HCEC 1CT (cell line): ENCODE results near the gene TMEM30A.

Experiments used
- DNase-seq: peaks from one replicate; pipeline ENCODE4 v3.0.0-alpha.2; 2017

Gene TMEM30A

DNA sequence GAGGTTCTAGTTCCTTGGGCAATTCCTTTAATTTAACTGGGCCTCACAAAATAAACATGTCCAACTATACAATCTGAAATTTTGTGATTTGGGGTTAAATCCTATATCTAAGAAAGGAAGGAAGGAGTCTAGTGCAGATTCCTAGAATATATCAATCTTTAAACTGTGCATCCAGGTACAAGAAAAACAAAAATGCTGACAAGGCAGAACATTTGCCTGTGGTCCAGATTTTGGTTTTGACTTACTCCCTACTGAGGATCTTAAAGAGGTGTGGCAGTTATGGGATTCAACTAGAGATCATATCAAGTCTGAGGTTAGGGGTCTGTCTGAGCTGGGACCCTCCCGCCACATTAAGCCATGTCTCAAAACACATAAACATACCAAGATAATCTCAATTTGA lies 23.3 kb downstream of the TMEM30A start:
- DNase-seq: no peak

DNA sequence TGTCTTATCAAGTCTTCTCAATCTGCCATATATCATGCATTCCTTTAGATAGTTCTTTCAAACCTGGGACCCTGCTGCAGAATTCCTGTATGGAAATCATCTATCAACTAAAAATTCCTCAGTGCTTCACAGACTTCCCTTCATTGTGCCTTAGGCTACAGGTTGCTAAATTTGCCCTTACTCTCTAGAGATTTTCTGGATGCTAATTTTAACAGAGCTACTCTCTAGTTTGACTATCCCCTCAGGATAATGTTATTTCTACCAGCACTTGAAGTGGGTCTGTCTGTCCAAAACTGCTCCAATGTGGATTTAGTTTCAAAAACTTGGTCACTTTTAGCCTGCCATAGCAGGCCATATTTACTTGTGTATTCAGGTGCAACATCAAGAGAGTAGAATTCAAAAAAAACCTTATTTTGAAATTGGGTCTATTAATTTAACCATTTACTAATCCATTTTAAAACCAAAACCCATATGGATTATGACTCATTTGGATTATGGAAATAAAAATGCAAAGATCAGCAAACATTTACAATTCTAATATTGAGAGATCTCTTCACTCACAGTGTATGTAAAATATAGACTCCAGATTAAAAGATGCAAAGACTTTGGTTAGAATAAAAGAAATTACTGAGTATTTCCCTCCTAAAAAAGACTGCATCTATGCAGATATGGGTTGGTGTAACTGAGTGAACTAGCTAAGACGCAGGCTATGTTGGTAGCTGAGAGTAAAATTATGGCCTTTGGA lies 27.1 kb downstream of the TMEM30A start:
- no peak for DNase-seq

DNA sequence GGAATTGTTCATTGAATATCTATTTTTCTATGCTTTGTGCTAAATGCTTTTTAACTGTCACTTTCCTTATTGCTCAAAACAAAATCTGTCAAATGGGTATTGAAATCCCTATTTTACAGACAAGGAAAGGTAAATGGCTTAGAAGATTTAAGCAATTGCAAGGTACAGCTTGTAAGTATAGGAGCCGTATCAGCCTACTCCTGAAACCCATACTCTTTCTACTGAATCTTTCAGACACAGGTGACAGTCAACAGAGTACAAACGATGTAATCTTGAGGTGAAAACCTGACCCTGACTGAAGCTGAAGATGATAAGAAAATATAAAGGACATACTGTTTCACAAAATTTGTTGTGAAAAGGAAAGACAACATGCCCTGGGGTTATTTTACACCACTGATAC lies 34.0 kb downstream of the TMEM30A start:
- DNase-seq: no peak

DNA sequence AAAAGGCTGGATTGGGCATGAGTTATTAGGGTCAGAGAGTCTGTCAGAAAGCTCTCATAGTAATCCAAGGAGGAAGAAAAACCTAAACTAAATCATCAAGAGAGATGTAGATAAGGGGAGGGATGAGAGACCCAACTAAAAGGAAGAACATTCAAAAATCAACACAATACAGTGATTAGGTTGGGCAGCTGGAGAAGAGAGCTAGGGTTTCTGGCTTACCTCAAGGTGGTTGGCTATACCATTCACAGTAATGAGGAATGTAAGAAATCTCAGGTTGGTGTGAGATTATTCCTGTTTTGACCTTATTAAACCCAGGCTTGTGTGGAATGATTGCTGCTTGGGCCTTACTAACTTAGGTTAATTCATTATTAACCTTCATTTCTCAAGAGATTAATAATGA lies 34.8 kb downstream of the TMEM30A start:
- DNase-seq: no peak

DNA sequence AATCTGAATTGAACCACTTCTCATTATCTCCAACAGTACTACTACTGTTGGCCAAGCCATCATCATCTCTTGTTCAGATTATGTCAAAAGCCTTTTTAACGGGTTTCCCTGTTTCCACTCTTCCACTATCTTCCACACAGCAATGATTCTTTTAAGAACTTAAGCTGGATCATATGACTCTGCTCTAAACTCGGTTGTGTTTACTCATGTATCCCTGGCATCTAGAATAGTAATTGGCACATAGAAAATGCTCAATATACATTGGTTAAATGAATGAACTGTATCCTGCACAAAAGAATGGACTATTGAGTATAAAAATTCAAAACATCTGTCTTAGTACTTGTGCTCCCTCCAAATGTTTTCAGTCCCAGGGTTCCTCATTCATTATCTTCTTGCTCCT lies 38.2 kb downstream of the TMEM30A start:
- DNase-seq: no peak

DNA sequence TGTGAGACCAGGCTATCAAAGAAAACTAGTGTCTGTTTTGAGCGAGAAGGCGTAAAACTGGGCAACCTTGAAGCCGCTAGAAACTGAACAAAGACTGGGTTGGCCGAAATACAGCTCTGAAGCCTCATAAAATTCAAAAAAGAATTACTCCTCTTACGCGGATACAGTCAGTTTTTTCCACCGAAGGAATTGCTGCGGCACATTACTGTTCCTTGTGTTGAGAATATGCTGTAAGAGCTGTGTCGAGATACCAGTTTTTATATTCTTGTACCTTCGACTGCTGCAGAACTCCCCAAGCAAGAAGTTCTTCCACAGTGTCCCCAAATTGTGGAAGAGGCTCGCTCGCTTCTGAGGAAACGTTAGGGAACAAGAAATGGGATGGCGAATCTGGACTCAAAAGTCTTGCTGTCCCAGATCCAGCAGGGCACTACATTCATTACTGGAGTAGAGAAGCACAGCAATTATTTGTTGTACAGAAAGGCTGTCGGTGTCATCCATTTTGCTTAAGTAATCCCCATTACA lies 40.5 kb downstream of the TMEM30A start:
- peak; percentile 9 for DNase-seq

DNA sequence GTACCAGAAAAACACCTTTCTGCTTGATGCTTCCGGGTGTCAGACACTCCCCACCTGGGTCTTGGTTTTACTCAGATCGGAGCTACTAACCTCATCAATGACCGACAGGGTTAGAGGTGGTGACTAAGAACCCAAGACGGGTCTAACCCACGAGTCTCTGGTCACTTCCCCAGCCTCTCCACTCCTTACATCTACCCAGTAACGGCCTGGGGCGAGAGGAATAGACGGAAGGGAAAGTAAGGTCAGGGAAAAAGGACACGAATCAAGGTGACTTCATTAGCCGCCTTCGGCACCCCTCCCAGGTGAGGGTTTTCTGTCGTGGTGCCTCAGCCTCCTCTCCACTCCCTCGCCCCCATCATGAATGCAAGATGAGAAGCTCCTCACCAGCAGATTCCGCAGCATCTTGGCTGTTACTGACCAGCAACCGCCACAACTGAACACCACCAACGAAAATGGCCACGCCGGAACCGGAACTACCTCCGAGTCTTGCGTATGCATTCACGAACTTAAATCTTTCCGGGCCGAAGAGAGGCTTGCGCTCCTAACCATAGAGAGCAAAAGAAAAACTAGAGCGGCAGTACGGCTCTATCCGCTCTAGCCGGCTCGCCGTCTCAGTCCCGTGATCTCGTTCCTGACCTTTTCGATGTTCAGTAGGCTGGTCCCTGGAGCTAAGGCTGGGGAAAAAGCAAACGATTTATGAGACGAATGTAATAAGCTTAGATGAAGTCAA lies 41.1 kb downstream of the TMEM30A start, which contains the start of gene COX7A2:
TSS of gene COX7A2 (minus strand) at position 469 of the 730 bp plus-strand sequence. CDS start at position 402, 67 bp downstream.
- peak; percentile 99 for DNase-seq

DNA sequence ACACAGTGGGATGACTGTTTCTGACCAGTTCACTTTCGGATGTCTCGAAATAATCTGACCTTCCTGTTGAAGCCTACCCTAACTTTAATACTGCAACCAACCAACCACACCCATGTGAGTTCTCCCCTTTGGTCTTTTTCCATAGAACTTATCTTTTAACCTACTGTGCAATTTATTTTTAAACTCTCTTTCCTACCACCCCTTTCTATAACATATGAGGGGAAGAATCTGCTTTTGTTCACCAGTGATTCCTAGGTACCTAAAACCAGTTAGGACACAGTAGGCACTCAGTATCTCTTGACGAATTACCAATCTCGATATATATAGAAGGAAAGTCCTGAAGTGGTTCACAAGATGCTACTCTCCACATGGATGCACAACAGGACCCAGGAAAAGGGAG lies 48.0 kb downstream of the TMEM30A start:
- DNase-seq: no peak

DNA sequence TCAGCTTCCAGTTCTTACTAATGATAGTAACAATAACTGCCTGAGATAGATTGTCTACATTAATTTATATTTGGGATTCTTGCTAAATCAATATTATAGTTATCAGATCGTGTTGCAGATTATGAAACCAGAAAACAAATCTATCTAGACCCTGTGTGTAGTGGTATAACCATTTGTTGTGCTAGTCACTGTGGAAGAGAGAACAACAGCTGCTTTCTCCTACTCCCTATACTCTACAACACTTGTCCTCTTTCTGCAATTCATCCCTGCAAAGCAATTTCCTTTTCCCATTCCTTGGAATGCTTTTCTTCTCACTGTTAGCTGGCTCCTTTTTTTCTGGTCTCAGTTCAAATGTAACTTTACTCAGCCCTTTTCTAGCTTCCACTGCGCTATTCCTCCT lies 49.3 kb downstream of the TMEM30A start:
- no peak for DNase-seq

DNA sequence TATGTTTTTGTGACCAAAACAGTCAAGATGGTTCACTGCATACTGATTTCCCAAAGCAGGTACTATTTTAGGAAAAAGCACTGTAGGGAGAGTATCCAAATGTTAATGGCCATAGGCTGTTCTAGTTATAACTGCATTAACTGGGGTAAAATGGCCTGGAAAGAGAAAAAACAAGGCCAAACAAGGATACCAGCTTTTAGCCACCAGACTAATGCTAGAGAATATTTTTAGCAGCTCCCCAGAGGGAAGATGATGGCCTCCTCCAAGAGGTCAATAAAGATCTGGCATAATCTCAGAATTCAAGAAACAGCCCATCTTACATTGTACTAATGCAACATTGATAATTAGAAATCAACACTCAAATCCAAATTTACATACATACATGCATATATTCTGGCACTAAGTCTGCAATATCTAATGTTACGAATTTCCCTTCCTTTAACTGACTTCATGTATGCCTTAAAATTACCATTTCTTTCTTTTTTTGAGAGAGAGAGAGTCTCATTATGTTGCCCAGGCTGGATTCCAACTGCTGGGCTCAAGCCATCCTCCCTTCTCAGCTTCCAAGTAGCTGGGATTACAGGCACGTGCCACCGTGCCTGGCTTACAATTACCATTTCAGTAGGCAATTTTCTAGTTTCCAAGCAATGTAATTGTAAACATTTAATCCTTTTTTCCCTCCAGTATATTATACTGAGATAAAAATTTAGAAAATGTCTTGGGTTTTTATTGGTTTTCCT lies 50.3 kb downstream of the TMEM30A start:
- DNase-seq: no peak

DNA sequence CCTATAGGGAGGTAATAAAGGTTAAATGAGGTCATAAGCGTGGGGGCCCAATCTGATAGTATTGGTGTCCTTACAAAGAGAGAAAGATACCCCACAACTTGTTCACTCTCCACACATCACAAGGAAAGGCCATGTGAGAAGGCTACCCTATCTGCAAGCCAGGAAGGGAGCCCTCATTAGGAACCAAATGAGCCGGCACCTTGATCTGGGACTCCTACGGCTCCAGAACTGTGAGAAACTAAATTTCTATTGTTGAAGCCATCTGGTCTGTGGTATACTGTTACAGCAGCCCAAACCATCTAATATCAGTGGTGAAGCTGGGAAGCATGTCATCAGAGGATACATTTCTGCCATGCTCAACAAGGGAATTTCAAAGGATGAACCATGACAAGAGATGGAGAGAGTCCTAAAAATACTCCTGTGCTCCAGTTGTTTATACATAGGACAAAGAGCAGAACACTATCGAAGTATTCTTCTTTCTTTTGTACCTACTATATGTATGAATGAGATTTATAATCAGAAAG lies 51.4 kb downstream of the TMEM30A start:
- no peak for DNase-seq

DNA sequence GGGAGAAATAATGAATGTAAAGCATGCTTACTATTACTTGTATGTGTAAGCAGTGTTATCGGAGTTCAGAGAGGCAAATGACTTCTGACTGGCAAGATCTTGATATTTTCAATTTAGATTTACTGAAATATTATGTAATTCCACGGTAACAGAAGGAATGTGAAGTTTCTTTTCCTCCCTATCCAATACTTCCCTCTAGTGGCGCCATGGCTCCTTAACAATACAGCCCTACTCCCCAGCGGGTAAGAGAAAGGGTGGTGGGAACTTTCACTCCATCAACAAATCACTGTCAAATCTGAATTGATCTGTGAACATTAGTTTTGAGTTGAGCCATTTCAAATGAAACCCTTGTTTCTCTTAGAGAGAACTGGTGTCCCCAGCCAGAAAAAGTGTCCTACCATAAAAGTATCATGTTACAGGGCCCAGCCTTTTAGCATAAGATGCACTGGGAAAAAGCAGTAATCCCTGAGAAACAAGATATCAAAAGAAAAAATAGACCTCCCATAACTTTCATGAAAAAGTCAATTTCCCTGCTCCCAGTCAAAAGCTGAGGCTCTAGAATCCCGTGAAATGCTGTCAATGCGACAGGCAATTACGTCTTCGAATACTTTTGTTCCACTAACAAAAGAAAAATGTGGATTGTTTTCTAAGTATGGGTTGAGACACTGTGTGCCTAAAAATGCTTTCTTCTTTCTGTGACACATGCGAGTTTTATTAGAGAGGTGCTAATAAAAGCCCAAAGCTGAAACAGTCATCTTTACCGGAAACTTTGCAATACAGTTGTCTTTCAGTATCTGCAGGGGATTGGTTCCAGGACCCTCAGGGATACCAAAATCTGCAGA lies 53.9 kb downstream of the TMEM30A start:
- DNase-seq: peak; percentile 68

DNA sequence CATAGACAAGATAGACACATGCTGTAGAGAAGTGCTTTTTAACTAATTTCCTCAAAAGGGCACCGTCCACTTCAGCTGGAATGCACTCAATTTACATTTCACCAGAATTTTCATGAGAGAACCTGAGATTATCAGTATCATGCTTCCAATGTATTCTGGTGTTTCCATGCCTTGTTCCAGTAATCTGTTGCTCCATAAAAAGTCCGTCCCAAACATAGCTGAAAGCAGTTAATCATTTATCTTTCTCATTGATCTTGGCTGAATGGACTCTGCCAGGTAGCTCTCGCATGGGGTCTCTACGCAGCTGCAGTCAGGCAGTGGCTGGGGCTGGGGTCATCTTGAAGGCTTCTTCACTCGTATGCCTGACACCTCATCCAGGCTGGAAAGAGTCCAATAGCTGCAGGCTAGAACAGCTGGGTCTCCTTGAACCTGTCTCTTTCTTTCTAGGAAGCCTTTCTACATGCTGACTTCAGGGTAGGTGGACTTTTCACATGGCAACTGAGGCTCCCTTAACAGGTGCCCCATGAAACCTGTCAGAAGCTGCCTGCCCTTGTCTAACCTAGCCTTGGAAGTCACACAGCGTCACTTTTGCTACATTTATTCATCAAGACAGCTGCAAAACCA lies 60.2 kb downstream of the TMEM30A start:
- DNase-seq: no peak

DNA sequence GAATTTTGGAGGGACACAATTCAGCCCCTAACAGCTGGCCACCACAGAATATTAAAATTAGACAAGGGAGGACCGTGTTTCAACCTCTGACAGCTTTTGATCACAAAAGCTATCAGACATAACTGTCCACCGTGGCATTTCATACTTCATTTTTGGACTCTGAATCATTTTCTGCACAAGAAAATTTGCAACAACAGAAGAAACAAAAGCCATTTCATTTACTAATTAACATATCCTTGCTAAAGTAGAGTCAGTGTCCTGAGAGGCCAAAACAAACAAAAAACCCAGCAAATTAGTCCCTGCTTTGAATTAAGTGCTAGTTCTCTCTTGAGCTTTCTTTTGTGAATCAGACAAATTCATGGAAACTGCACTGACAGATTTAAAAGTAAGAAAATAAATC lies 61.2 kb downstream of the TMEM30A start:
- DNase-seq: no peak

DNA sequence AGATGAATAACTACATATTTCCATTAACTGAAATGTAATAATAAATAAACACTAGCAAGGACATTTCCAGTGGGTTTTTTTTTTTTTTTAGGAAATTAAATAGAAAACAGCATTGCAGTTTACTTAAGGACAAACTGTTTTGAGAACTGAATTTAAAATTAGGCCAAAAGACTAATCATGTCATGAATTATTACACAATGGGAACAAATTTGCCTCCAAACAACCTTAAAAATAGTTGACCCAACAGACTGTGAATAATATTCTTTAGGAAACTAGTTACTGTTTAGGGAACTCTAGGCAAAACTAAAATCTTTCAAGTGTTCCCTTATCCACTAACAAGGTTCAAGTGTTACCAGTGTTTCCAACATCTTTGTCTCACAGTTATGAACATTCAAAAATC lies 62.3 kb downstream of the TMEM30A start:
- DNase-seq: no peak

DNA sequence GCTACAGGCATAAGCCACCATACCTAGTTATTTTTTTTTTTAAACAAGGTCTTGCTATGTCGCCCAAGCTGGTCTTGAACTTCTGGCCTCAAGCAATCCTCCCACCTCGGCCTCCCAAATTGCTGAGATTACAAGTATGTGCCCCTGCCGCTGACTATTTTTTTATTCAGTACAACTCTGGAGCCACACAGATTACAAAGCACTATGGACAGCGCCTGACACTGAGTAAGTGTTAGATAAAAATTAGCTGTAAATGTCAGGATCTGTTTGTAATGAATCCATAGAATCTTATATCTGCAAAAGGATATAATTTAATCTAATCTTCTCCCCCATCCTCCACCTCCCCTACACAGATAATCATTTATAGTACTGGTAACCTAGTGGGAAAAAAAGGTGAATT lies 63.5 kb downstream of the TMEM30A start:
- no peak for DNase-seq

DNA sequence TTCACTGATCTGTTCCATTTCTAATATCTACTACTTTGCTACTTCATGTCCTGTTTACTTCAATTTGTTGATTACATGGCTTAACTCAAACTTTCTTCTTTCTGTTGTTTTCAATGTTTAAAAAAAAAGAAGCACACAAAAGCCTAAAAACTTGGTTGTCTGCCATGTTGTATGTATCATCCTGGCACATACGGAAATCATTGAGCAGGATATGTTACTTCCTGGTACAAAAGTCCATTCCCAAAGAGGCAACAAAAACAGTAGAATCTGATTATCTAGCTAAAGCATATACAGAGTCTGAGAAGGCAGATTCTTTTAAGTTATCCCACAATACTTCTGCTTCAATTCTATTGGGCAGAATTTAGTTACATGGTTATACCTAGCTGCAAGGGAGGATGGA lies 64.2 kb downstream of the TMEM30A start:
- no peak for DNase-seq

DNA sequence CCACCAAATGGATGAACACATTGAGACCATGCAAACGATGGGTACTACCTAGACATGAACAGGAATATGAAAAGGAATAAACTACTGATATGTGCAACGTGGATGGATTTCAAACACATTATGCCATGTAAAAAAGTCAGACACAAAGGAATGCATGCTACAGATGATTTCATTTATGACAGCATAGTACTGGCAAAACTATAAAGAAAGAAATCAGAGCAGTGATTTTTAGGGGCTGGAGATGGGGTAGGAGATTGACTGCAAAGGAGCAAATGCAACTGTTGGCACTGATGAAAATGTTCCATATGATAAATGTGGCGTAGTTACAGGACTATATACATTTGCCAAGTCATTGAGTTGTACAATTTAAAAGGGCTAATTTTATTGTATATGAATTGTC lies 65.3 kb downstream of the TMEM30A start:
- no peak for DNase-seq

DNA sequence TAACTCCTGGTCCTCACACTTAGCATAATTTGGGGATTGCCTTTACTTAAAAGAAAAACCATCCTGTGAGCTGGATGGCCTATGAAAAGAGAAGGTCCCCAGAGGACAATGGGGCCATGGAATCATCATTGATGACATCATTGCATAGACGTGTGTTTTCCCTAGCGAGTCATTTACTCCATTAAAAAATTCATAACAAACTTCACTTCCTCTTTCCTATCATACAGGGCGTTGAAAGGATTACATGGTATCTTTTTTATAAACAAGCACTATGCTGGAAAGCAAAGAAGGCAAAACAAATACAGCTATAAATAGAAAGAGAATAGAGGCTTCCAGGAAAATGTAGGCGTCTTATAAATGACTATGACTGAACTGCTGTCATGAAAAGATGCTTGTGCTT lies 67.4 kb downstream of the TMEM30A start:
- DNase-seq: peak; percentile 70

DNA sequence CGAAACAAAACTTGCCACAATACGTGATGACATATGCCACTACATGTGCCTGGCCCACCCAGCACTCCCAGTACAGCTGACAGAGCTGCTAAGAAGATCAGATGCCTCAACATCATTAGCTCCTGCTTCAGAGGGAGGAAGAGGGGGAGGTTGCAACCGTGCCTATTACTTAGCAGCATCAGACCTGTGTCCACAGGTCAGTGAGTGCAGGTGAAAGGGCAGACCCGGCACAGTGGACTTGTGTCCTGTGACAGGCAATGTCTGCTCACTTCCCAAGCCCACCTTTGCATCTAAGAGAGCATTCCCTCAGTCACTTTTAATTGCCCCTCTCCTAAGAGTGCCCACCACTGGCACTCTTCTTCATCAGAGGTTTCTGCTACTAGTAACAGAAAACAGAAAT lies 69.3 kb downstream of the TMEM30A start:
- DNase-seq: no peak

DNA sequence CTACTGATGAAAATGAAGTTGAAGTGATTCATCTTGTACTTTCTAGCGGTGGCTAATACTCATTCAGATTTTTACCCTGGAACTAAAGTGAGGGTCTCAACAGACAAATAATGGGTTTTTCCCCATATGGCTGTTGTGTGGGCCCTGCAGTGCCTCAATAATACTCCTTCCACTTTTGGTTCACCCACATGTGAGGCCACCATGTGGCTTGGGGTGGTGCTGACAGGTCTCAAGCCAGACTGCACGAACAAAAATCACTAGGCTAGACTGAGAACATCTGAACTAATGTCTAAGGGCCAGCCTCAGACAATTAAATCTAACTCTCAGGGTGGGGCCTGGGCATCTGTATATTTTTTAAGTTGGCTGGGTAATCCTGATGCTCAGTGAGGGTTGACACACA lies 70.9 kb downstream of the TMEM30A start:
- no peak for DNase-seq

DNA sequence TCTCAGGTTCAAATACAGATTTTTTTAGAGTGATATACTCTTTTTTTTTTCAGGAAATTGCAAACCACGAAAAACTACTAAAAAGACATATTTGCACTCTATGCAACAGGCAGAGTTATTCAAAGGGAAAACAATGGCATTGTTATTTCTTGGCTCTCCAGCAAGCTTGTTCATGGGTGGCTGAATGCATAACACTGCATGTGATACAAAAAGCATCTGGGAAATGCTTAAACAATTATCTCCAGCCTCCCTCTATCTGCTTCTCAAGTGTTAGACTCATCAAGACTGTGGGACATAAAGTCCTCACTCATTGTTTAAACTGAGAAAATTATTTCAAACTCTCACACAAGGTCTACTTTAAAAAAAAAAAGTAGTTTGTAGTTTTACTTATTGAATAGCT lies 71.5 kb downstream of the TMEM30A start:
- no peak for DNase-seq
